Measurements from ENCODE around the gene ZNF362.
"Not testable (repeated sequence)": the region's sequence is repeated elsewhere in the genome, so short reads cannot be mapped to it uniquely, and the experiment has no call there.

DNA sequence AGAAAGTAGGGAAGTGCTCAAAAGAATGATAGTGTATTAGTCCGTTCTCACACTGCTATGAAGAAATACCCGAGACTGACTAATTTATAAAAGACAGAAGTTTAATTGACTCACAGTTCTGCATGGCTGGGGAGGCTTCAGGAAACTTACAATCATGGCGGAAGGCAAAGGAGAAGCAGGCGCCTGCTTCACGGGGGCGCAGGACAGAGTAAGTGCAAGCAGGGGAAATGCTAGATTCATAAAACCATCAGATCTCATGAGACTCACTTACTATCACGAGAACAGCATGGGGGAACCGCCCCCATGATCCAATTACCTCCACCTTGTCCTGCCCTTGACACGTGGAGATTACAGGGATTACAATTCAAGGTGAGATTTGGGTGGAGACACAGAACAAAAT lies 16.9 kb upstream of the ZNF362 start:
- TF ChIP-seq, protein P1, sequence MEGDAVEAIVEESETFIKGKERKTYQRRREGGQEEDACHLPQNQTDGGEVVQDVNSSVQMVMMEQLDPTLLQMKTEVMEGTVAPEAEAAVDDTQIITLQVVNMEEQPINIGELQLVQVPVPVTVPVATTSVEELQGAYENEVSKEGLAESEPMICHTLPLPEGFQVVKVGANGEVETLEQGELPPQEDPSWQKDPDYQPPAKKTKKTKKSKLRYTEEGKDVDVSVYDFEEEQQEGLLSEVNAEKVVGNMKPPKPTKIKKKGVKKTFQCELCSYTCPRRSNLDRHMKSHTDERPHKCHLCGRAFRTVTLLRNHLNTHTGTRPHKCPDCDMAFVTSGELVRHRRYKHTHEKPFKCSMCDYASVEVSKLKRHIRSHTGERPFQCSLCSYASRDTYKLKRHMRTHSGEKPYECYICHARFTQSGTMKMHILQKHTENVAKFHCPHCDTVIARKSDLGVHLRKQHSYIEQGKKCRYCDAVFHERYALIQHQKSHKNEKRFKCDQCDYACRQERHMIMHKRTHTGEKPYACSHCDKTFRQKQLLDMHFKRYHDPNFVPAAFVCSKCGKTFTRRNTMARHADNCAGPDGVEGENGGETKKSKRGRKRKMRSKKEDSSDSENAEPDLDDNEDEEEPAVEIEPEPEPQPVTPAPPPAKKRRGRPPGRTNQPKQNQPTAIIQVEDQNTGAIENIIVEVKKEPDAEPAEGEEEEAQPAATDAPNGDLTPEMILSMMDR (conservative IDR thresholded peaks at IDR 0.05; ENCODE audit: low read length) = not testable (repeated sequence)
- TF ChIP-seq EZH2phosphoT487 (IDR thresholded peaks at IDR 0.05; ENCODE audit: borderline replicate concordance, low read depth, low read length) = not testable (repeated sequence)
